Body of pancreas (tissue), 4 donors: ENCODE results near the gene PLEKHF1.

ENCODE experiments used
- POLR2A ChIP-seq, 3 donors: fragments of 450-650 bp; IDR thresholded peaks; one replicate each; pipeline ENCODE4 v1.6.1; 2016; ENCODE audit warnings: antibody characterized with exemption in 3 of 3, mild to moderate bottlenecking in 2 of 3
- TF ChIP-seq, protein P1 (sequence below), 7 experiments: fragments of 450-650 bp in 4 of 7; fragments of 200-600 bp in 3 of 7; sonication (generic) in 3 of 7; IDR thresholded peaks; one replicate each; pipeline ENCODE4 v1.5.1; 2016 to 2019; ENCODE audit warnings: antibody characterized with exemption in 7 of 7

DNA sequence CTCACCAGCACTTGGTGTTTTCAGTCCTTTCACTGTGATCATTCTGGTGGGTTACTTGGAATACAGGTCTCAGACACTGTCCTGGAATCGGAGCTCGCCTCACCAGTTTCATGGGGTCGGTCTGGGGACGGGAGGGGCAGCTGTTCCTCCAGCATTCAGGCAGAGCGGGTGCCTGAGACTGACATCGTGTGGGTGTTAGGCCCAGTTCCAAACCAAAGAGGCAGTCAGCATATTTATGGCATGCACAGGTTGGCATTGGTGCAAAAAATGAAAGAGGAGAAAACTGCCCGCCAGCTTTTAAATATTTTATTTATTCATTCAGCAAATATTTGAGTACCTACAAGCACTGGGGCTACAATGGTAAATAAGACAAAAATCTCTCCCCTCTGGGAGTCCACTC is 20.1 kb downstream of the PLEKHF1 start:
- TF ChIP-seq, protein P1, sequence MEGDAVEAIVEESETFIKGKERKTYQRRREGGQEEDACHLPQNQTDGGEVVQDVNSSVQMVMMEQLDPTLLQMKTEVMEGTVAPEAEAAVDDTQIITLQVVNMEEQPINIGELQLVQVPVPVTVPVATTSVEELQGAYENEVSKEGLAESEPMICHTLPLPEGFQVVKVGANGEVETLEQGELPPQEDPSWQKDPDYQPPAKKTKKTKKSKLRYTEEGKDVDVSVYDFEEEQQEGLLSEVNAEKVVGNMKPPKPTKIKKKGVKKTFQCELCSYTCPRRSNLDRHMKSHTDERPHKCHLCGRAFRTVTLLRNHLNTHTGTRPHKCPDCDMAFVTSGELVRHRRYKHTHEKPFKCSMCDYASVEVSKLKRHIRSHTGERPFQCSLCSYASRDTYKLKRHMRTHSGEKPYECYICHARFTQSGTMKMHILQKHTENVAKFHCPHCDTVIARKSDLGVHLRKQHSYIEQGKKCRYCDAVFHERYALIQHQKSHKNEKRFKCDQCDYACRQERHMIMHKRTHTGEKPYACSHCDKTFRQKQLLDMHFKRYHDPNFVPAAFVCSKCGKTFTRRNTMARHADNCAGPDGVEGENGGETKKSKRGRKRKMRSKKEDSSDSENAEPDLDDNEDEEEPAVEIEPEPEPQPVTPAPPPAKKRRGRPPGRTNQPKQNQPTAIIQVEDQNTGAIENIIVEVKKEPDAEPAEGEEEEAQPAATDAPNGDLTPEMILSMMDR (IDR thresholded peaks at IDR 0.05) = no peak
- no peak for TF ChIP-seq POLR2A (IDR thresholded peaks at IDR 0.05)
